ENCODE measurements around the gene MIR17HG.

- TF ChIP-seq POLR2A (IDR thresholded peaks at IDR 0.05): no peak
- TF ChIP-seq CTCF (IDR thresholded peaks at IDR 0.05): no peak
Observed at GRCh38 chr13:91359631-91360030, 12.1 kb downstream of the MIR17HG start.
